GM18858 (cell line): ENCODE data around the gene STRN.
"Not testable (repeated sequence)": the region's sequence is repeated elsewhere in the genome, so short reads cannot be mapped to it uniquely, and the experiment has no call there.

Experiments used
- ATAC-seq: cut with Tn5 transposase; IDR thresholded peaks from one replicate; pipeline ENCODE4 v1.9.1; 2021; ENCODE audit not compliant: unreplicated experiment

STRN gene

GRCh38 chr2:36849265-36849664, 117.1 kb downstream of the STRN start:
- no peak for ATAC-seq

DNA sequence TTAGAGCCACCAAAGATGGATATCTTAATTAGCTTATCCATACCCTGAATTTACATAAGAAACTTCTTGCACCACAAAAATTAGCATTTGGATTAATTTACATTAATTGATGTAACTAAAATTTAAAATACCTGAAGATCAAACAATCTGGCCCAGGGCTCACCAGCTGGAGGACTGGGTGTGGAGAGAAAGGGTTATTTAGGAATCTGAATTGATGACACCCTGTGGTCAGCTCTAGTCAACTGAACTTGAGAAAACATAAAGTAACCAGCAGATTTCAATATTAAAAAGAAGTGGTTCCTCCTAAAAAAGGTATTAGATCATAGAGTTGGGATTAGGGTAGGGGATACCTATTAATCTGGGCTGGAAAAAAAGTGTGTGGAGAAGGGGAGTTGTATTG, 122.5 kb downstream of the STRN start:
- ATAC-seq = no peak

GRCh38 chr2:36839976-36840617, 126.2 kb downstream of the STRN start:
- ATAC-seq = no peak

DNA sequence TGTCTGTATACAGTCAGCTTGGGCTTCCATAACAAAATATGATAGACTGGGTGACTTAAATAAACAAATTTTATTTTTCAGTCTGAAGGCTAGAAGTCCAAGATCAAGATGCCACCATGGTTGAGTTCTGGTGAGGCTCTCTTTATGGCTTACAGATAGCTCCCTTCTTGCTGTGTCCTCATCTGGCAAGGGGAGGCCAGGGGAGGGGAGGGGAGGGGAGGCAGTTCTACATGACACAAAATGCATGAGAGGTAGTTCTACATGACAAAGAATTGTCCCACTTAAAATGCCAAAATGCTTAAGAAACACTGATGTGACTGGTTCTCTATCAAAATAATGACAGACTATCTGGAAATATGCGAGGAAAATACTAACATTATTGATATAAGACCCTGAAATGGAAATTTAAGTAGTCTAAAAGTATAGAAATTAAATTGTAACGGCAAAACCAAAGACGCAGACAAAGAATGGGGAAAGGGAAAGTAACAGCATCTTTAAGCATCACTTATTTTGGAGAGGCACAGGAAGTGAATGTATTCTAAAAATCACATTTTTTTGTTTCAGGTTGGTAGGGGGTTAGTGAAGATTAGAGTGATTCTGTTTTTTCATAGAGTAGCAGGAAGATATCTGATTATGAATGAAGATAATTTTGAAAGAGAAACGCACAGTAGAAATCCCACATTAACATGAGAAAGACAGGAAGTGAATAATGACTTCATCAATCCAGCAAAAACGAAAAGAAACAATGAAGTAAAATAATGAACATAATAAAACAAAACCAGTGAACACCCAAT, 131.4 kb downstream of the STRN start:
- no peak for ATAC-seq

DNA sequence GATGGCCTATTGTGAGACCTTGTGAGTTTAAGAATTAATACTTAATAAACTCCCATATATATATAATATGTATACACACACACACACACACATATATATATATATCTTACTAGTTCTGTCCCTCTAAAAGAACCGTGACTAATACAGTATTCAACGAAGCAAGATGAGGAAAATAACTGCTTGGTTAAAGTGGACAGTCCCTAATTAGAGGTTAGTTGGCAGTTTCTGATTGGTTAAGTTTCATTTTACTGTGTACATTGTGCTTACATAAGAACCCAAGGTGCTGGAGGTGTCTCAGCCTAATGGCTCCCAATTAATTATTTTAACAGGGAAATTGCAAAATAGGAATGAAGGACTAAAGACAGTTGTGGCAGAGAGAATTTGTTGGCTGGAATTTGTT, 132.1 kb downstream of the STRN start:
- no peak for ATAC-seq

DNA sequence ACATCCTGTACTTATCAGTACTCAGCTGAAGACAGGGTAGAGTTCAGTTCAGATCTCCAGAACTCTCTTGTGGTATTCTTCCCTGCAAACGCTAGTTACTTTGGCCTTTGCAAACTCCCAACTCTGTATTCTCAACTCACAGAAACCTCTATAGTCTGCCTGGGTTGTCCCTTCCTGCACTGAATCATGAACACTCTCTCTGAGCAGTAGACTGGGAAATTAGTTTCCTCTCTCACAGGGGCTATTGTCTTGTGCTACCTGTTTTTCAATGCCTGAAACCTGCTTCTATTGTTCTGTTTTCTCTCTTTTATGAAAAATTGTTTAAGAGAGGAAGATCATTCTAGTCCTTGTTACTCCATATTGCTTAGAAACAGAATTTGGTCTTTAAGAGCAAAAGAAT, 135.2 kb downstream of the STRN start:
- no peak for ATAC-seq

- not testable (repeated sequence) for ATAC-seq
Measured at GRCh38 chr2:36824683-36825082, 141.7 kb downstream of the STRN start.

DNA sequence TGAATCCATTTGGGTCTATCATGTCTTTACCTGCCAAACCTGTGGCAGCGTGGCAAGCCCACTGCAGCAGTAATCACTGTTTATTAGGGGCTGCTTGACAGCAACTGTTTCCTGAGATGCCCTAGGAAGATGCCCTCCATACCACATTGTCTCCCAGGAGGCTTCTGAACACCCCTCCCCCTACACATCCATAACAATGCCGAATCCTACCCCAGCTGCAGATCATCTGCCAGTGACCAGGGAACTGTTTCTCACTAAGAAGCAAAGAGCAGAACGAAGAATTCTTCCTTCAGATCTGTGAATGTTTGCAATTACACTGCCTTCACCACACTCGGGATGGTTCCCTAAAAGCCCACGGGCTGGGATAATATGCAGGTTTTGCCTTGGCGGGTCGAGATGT, 142.1 kb downstream of the STRN start:
- ATAC-seq = no peak

GRCh38 chr2:36823862-36824261, 142.5 kb downstream of the STRN start:
- ATAC-seq = no peak

DNA sequence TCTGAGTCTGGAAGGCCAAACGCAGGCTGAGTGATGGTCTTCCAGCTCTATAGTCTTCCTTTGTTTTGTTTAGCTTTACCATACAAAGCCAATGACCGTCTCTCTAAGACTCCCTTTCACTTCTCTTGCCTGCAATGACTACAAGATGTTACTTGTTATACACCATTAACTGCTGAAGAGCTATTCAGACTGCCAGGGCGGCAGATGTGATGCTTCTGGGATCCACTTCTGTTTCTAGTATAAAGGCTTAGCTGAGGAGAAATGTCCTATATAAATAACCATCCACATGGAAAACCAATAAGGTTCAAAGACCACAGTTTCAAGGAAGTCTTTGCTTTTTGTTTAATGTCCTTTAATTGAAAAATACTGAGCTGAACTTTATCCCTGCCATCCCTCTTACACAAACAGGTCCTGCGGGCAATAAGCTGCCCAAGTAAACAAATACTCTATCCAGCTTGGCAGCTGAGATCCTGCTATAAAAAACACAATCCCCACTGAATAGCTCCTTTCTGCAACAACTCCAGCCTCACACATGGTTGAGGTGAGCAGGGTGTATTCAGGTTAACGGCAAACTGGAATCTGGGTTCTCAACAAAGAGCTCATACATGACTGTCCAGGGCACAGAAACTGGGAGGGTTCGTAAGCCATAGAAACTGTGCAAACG, 145.3 kb downstream of the STRN start:
- no peak for ATAC-seq

DNA sequence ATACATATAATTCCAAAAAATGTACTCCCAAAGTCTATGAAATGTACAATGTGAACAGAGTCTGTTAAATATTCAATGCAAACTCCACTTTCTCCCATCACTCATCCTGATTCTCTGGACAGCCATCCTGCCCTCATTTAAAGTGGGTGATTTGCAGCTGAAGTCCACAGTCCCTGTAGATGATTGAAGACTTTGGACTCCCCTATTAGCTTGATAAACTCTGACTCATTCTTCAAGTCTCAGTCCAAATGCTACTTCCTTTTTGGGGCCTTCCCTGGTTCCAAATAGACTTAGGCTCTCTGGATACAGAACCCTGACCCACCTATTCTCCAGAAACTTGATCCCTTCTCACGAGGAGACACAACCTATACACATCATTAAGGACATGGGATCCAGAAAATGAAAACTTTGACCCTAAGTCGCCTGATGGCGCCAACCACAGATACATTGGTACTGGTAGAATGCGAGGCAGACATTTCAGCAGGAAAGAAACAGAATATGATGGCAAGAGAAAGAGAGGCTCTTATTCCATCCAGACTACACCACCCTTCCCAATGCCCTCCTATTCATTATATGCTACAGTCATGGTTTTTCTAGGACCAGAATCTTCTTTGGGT, 147.1 kb downstream of the STRN start:
- no peak for ATAC-seq

DNA sequence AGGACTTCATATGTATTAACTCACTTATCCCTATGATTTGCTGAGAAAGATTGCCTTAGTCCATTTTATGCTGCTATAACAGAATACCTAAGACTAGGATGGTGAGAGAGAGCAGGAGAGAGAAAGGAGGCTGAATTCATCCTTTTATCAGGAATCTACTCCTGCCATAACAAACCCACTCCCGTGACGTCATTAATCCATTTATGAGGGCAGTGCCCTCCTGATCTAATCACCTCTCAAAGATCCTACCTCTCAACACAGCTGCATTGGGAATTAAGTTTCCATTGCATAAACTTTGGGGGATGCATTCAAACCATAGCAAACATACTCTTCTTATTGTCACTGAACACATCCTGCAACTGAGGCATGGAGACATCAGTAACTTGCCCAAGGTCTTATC, 147.8 kb downstream of the STRN start:
- no peak for ATAC-seq

DNA sequence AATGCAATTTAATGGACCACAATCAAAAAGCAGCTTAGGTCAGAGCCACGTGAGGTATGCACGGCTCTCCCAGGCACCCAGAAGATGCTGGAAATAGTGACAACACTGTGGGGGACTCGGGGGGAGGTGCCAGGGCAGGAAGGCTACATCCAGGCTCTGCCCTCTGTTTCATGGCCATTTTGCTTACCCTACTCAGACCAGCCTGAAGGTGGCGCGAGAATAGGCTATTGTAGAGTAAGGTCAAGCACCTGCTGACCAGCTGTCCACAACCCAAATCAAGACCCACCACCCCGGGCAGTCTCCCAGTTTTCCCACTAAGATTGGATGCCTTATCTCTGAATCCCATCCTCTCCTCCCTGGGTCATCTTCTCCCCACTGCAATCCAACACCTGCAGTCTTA, 154.1 kb downstream of the STRN start:
- ATAC-seq = no peak

GRCh38 chr2:36811071-36811470, 155.3 kb downstream of the STRN start:
- no peak for ATAC-seq

DNA sequence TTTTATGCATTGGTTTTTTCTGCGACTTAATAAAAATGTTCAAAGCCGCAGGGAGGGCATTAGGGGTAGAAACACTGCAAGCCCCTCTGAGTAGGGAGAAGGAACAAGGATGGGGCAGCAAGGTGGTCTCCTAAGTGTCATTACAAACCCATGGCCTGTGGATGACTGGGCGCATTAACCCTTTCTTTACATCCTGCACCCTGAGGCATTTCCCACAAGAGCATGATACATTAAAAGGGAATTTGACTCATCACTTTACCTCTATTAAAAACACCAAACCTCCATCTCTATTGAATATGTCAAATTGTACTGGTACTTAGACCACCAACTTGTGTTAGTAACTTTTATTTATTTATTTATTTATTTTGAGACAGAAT, 157.3 kb downstream of the STRN start:
- ATAC-seq = no peak

GRCh38 chr2:36808386-36809068, 157.8 kb downstream of the STRN start:
- ATAC-seq = no peak

- no peak for ATAC-seq
Measured at GRCh38 chr2:36807223-36807886, 159.0 kb downstream of the STRN start.

GRCh38 chr2:36805635-36806224, 160.6 kb downstream of the STRN start:
- no peak for ATAC-seq

GRCh38 chr2:36802952-36803351, 163.4 kb downstream of the STRN start:
- no peak for ATAC-seq

GRCh38 chr2:36801088-36801487, 165.2 kb downstream of the STRN start:
- ATAC-seq = no peak
